Colonic mucosa (tissue), 4 donors: ENCODE results near the gene FRMPD2. TPM values are rescaled to one million over a fixed set of nuclear protein-coding genes. Genes with fewer than 3 reads are reported as not detected.
"Not testable (repeated sequence)": the region's sequence is repeated elsewhere in the genome, so short reads cannot be mapped to it uniquely, and the experiment has no call there.

Experiments
- DNase-seq: peaks from one replicate; pipeline ENCODE4 v3.0.0-alpha.2; 2020
- H3K27ac ChIP-seq: fragments of 200-600 bp; one replicate; pipeline ENCODE4 v1.8.0; 2021
- H3K27me3 ChIP-seq: fragments of 200-600 bp; one replicate; pipeline ENCODE4 v1.8.0; 2021
- H3K36me3 ChIP-seq: fragments of 200-600 bp; one replicate; pipeline ENCODE4 v1.8.0; 2021
- H3K4me1 ChIP-seq: fragments of 200-600 bp; one replicate; pipeline ENCODE4 v1.8.0; 2021; ENCODE audit warnings: mild to moderate bottlenecking
- H3K4me3 ChIP-seq: fragments of 200-600 bp; one replicate; pipeline ENCODE4 v1.8.0; 2021
- H3K9ac ChIP-seq, 2 donors: one replicate each; pipeline ENCODE4 v1.7.0; 2013; ENCODE audit warnings: control low read depth in 2 of 2, low read depth in 2 of 2, low read length in 2 of 2
- H3K9me3 ChIP-seq: fragments of 200-600 bp; one replicate; pipeline ENCODE4 v1.8.0; 2021
- intact Hi-C: fragments of 100-400 bp; cut with DNase I; formaldehyde crosslinking; loops from one replicate; pipeline ENCODE4 v1.14.1; 2022
- total RNA-seq, 2 donors: library from RNA; stranded (reverse); fragmentation: NEBNext Ultra II Directional in 1 of 2; extraction: Animal tissue kit (Norgen Biotek cat#: 25700) in 1 of 2; gene quantifications; one replicate each; pipeline ENCODE4 v1.2.1, GENCODE V29; 2021
- TF ChIP-seq, protein P1 (sequence below): fragments of 200-600 bp; IDR thresholded peaks from one replicate; pipeline ENCODE4 v1.8.0; 2022; ENCODE audit warnings: antibody characterized with exemption, mild to moderate bottlenecking
- donor health status: healthy.
- donor health status: DM: no; HTN: no; CAD: no.
- donor health status: DM: no; HTN: no; CAD: no.

The FRMPD2 gene
- total RNA-seq, 2 donors from 2014 or later, result 0.35 TPM; not detected in 1

- H3K9ac ChIP-seq, result no peak overlapping the region
- H3K9me3 ChIP-seq, result no peaks in the 10 kb centered on the region
- intact Hi-C loops, result no loop called here
- H3K27ac ChIP-seq, result no peak overlapping the region
- H3K27me3 ChIP-seq, result no peaks in the 10 kb centered on the region
- H3K4me3 ChIP-seq, result no peak overlapping the region
- TF ChIP-seq, protein P1, sequence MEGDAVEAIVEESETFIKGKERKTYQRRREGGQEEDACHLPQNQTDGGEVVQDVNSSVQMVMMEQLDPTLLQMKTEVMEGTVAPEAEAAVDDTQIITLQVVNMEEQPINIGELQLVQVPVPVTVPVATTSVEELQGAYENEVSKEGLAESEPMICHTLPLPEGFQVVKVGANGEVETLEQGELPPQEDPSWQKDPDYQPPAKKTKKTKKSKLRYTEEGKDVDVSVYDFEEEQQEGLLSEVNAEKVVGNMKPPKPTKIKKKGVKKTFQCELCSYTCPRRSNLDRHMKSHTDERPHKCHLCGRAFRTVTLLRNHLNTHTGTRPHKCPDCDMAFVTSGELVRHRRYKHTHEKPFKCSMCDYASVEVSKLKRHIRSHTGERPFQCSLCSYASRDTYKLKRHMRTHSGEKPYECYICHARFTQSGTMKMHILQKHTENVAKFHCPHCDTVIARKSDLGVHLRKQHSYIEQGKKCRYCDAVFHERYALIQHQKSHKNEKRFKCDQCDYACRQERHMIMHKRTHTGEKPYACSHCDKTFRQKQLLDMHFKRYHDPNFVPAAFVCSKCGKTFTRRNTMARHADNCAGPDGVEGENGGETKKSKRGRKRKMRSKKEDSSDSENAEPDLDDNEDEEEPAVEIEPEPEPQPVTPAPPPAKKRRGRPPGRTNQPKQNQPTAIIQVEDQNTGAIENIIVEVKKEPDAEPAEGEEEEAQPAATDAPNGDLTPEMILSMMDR, result no peak
- H3K36me3 ChIP-seq, result no peaks in the 10 kb centered on the region
- DNase-seq, result no peak
- peaks cover 3% of the 10 kb centered on the region for H3K4me1 ChIP-seq
Measured at GRCh38 chr10:48192881-48193450, 81.5 kb downstream of the FRMPD2 start.

DNA sequence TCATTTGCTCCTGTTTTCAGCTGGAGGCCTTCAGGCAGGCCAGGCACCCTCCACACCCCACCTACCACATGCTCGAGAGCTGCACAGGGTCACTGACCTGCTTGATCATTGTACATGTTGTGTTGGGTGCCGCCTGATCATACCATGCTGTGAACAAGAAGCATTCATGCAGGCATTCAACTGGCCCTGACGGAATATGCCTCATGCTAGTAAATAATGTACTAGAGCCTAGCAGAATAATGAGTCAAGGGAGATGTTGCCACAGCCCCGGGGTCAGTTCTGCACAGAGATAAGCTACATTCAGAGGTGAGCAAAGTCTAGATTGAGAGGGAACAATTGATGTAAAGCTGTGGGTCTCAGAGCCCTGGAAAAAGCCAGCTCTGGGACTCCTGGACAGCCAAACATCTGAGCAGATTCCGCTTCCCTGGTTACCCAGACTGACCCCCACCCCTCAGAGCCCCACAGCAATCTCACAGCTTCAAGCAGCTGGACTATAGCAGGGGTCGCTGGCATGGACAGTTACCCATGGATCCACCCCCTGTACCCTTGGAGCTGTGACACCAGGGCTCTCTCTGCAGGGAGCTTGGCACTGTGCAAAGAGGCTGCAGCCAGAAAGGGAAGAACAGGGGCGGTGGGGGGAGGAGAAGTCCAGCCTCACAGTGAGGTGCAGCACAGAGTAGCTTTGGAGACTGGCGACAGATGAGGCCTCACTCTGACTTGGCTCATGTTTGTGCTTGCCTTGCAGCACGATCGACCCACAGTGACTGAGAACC is 86.6 kb downstream of the FRMPD2 start:
- no peaks in the 10 kb centered on the region for H3K36me3 ChIP-seq

GRCh38 chr10:48187126-48187525 is 87.4 kb downstream of the FRMPD2 start:
- intact Hi-C loops, result no loop called here
- no peak overlapping the region for H3K9ac ChIP-seq
- DNase-seq, result no peak
- H3K4me3 ChIP-seq, result no peak overlapping the region
- H3K36me3 ChIP-seq, result no peaks in the 10 kb centered on the region
- H3K4me1 ChIP-seq, result no peaks in the 10 kb centered on the region
- H3K27me3 ChIP-seq, result no peaks in the 10 kb centered on the region
- H3K9me3 ChIP-seq, result no peaks in the 10 kb centered on the region
- TF ChIP-seq, protein P1, result no peak
- H3K27ac ChIP-seq, result no peak overlapping the region

More for the DNA sequence above, 86.6 kb downstream of the FRMPD2 start:
- DNase-seq, result no peak
- Histone ChIP-seq H3K4me3 (no peak overlapping the region), H3K27ac (no peak overlapping the region), H3K4me1 (no peaks in the 10 kb centered on the region), H3K9me3 (no peaks in the 10 kb centered on the region), H3K9ac (no peak overlapping the region), H3K27me3 (no peaks in the 10 kb centered on the region)
- intact Hi-C loops, result no loop called here
- TF ChIP-seq, protein P1, result no peak

DNA sequence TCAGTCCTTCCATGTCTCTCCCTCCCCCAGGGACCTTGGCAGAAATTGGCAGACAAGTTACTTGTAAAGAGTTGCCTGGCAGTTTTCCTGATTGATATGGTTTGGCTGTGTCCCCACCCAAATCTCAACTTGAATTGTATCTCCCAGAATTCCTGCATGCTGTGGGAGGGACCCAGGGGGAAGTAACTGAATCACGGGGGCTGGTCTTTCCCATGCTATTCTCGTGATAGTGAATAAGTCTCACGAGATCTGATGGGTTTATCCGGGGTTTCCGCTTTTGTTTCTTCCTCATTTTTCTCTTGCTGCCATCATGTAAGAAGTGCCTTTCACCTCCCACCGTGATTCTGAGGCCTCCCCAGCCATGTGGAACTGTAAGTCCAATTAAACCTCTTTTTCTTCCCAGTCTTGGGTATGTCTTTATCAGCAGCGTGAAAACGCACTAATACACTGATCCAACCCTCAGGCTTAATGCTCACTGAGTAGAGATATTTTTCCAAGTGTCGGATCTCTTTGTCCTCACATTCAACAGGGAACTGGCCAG is 88.2 kb downstream of the FRMPD2 start:
- intact Hi-C loops, H3K36me3 ChIP-seq, H3K27ac ChIP-seq, H3K9me3 ChIP-seq, DNase-seq, H3K4me1 ChIP-seq, H3K27me3 ChIP-seq, H3K9ac ChIP-seq, H3K4me3 ChIP-seq: not testable (repeated sequence)

DNA sequence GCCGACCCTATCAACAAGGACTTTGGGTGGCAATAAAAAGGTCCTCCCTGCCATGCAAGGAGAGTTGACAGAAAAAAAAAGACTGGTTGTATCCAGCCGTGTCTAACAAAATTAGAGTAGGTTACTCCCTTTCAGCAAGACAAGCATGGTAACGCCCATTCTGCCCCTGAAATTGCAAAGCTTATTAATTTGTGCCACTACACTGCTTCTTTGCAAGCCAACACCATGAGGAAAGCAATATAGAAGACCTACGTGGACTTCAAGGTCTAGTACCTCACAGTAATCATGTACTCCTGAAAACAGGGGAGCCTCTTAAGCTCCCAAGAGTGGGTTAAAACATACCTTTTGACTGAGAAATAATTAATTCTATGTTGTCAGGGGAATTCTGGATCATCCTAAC is 90.3 kb downstream of the FRMPD2 start:
- no peak overlapping the region for H3K4me3 ChIP-seq
- TF ChIP-seq, protein P1, result no peak
- no peaks in the 10 kb centered on the region for H3K27me3 ChIP-seq
- H3K9me3 ChIP-seq, result no peaks in the 10 kb centered on the region
- H3K4me1 ChIP-seq, result no peaks in the 10 kb centered on the region
- no peaks in the 10 kb centered on the region for H3K36me3 ChIP-seq
- intact Hi-C loops, result no loop called here
- no peak overlapping the region for H3K27ac ChIP-seq
- no peak overlapping the region for H3K9ac ChIP-seq
- no peak for DNase-seq

GRCh38 chr10:48172715-48173114 is 101.8 kb downstream of the FRMPD2 start:
- H3K4me1 ChIP-seq, DNase-seq, H3K9me3 ChIP-seq, H3K36me3 ChIP-seq, H3K9ac ChIP-seq, H3K27ac ChIP-seq, H3K27me3 ChIP-seq, H3K4me3 ChIP-seq, intact Hi-C loops: not testable (repeated sequence)

- H3K36me3 ChIP-seq, H3K27me3 ChIP-seq, H3K27ac ChIP-seq, H3K4me1 ChIP-seq, H3K4me3 ChIP-seq, H3K9ac ChIP-seq, intact Hi-C loops, DNase-seq, H3K9me3 ChIP-seq: not testable (repeated sequence)
Measured at GRCh38 chr10:48160670-48161069, 113.8 kb downstream of the FRMPD2 start.

DNA sequence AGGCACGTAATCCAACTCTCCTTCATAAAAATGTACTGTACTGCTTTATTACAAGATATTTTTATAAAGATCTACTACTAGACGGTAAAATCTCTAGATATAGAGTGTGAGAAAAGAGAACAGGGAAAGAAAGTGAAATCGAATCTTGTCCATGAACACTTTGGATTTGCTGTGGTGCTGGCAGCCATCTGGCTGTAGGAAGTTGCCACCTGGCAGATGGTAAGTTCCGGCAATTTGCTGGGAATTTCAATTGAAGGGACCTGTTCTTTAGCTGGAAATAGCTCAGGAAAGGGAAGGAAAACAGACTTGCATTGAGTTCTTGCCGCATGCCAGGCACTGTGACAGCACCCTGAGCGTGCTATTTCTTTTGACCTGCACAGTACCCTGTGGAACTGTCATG is 114.3 kb downstream of the FRMPD2 start:
- H3K27me3 ChIP-seq, DNase-seq, H3K4me3 ChIP-seq, H3K4me1 ChIP-seq, H3K27ac ChIP-seq, H3K9ac ChIP-seq, intact Hi-C loops, H3K36me3 ChIP-seq, H3K9me3 ChIP-seq: not testable (repeated sequence)

GRCh38 chr10:48154211-48155140 is 120.0 kb downstream of the FRMPD2 start:
- H3K9ac ChIP-seq, H3K4me3 ChIP-seq, DNase-seq, H3K27ac ChIP-seq, H3K36me3 ChIP-seq, H3K9me3 ChIP-seq, H3K4me1 ChIP-seq, intact Hi-C loops, H3K27me3 ChIP-seq: not testable (repeated sequence)
